IMR-90 (cell line): ENCODE results near the gene SCFD2. TPM values are rescaled to one million over a fixed set of nuclear protein-coding genes. Genes with fewer than 3 reads are reported as not detected.

Experiments used
- ATAC-seq: fragments of 200-7000 bp; cut with Tn5 transposase; 2 replicates; pipeline ENCODE4 v1.9.1; 2020; ENCODE audit warnings: low read depth, mild to moderate bottlenecking, moderate library complexity
- BruUV-seq: library from RNA; stranded (reverse); fragments of 400-500 nt; replicated peaks from 2 replicates; lab custom pipeline; 2021; lab: Mats Ljungman, UMichigan
- CTCF ChIA-PET: fragments of 300-600 bp; formaldehyde crosslinking; extraction: SDS; loops from one replicate; lab custom pipeline; 2021; ENCODE audit warnings: antibody characterized with exemption; lab: Yijun Ruan, JAX
- POLR2A ChIA-PET: fragments of 300-600 bp; sonication (Branson Sonifier 250); formaldehyde crosslinking; loops from one replicate; lab custom pipeline; 2022; ENCODE audit warnings: antibody characterized with exemption; ENCODE audit not compliant: unreplicated experiment; lab: Charles Lee
- DNase-seq: peaks from one replicate; pipeline ENCODE4 v3.0.0; 2013
- H2AFZ ChIP-seq: replicated peaks from 2 replicates; pipeline ENCODE3; 2013; ENCODE audit warnings: low read length, mild to moderate bottlenecking; ENCODE audit not compliant: poor library complexity
- H2AK5ac ChIP-seq: 2 replicates; pipeline ENCODE4 v1.6.1; 2013; ENCODE audit warnings: low read depth, low read length, inconsistent platforms
- H2AK9ac ChIP-seq: replicated peaks from 2 replicates; pipeline ENCODE3; 2013; ENCODE audit warnings: mild to moderate bottlenecking, low read depth, low read length, moderate library complexity; ENCODE audit not compliant: poor library complexity
- H2BK120ac ChIP-seq: 2 replicates; pipeline ENCODE4 v1.6.1; 2013; ENCODE audit warnings: low read depth, low read length, inconsistent platforms
- H2BK15ac ChIP-seq: 3 replicates; pipeline ENCODE4 v1.6.1; 2013; ENCODE audit warnings: low read depth, low read length, inconsistent platforms
- H2BK20ac ChIP-seq: 2 replicates; pipeline ENCODE4 v1.6.1; 2013; ENCODE audit warnings: low read depth, mild to moderate bottlenecking, inconsistent platforms, low read length, moderate library complexity
- H2BK5ac ChIP-seq: 2 replicates; pipeline ENCODE4 v1.6.1; 2013; ENCODE audit warnings: mild to moderate bottlenecking, low read depth, low read length, inconsistent platforms; ENCODE audit not compliant: poor library complexity, severe bottlenecking
- H3K14ac ChIP-seq: replicated peaks from 2 replicates; pipeline ENCODE4 v1.6.1; 2013; ENCODE audit warnings: low read depth, low read length, inconsistent platforms
- H3K18ac ChIP-seq: 2 replicates; pipeline ENCODE4 v1.6.1; 2013; ENCODE audit warnings: low read depth, low read length, control low read depth
- H3K23ac ChIP-seq: 2 replicates; pipeline ENCODE4 v1.6.1; 2013; ENCODE audit warnings: low read depth, low read length, inconsistent platforms
- H3K27ac ChIP-seq: 2 replicates; pipeline ENCODE4 v1.5.1; 2013; ENCODE audit warnings: mild to moderate bottlenecking, control low read depth, low read length; ENCODE audit not compliant: insufficient read depth
- H3K27me3 ChIP-seq: 2 replicates; pipeline ENCODE4 v1.6.1; 2013; ENCODE audit warnings: low read length; ENCODE audit not compliant: control insufficient read depth, insufficient read depth
- H3K36me3 ChIP-seq: 2 replicates; pipeline ENCODE4 v1.6.1; 2013; ENCODE audit warnings: low read length, mixed read lengths; ENCODE audit not compliant: control insufficient read depth, insufficient read depth
- H3K4ac ChIP-seq: 2 replicates; pipeline ENCODE4 v1.6.1; 2013; ENCODE audit warnings: low read depth, low read length, inconsistent platforms
- H3K4me1 ChIP-seq: 2 replicates; pipeline ENCODE4 v1.6.1; 2013; ENCODE audit warnings: low read length, mixed read lengths; ENCODE audit not compliant: control insufficient read depth, insufficient read depth
- H3K4me2 ChIP-seq: 2 replicates; pipeline ENCODE4 v1.6.1; 2013; ENCODE audit warnings: low read depth, mild to moderate bottlenecking, control low read depth, low read length, moderate library complexity
- H3K4me3 ChIP-seq: 2 replicates; pipeline ENCODE4 v1.5.1; 2013; ENCODE audit warnings: low read depth, mild to moderate bottlenecking, control low read depth, low read length, moderate library complexity; ENCODE audit not compliant: insufficient read depth
- H3K56ac ChIP-seq: 2 replicates; pipeline ENCODE4 v1.6.1; 2013; ENCODE audit warnings: low read length, inconsistent platforms; ENCODE audit not compliant: insufficient read depth; ENCODE audit errors: extremely low read depth
- H3K79me1 ChIP-seq, 2 experiments: 2 replicates each; pipeline ENCODE4 v1.6.1; 2013; ENCODE audit warnings: low read length in 2 of 2, inconsistent platforms in 1 of 2, low read depth in 1 of 2
- H3K9ac ChIP-seq: 2 replicates; pipeline ENCODE4 v1.6.1; 2013; ENCODE audit warnings: low read depth, low read length, control low read depth
- H3K9me1 ChIP-seq: 2 replicates; pipeline ENCODE4 v1.6.1; 2013; ENCODE audit warnings: low read length, inconsistent platforms; ENCODE audit not compliant: insufficient read depth
- H3K9me3 ChIP-seq: 2 replicates; pipeline ENCODE4 v1.6.1; 2013; ENCODE audit warnings: low read length; ENCODE audit not compliant: control insufficient read depth, insufficient read depth
- H4K20me1 ChIP-seq: 2 replicates; pipeline ENCODE4 v1.6.1; 2013; ENCODE audit warnings: low read length, inconsistent platforms; ENCODE audit not compliant: insufficient read depth
- H4K5ac ChIP-seq: 2 replicates; pipeline ENCODE4 v1.6.1; 2013; ENCODE audit warnings: mild to moderate bottlenecking, low read depth, low read length, control low read depth
- H4K8ac ChIP-seq, 2 experiments: 2 replicates each; pipeline ENCODE4 v1.6.1; 2013; ENCODE audit warnings: low read depth in 2 of 2, low read length in 2 of 2, control low read depth in 1 of 2, inconsistent platforms in 1 of 2
- H4K91ac ChIP-seq: 2 replicates; pipeline ENCODE4 v1.6.1; 2013; ENCODE audit warnings: low read depth, low read length, inconsistent platforms; ENCODE audit not compliant: insufficient read depth
- BHLHE40 ChIP-seq: fragments of 150-350 bp; IDR thresholded peaks from 2 replicates; pipeline ENCODE4 v1.6.1; 2016; ENCODE audit warnings: mild to moderate bottlenecking, low read depth, low read length
- CEBPB ChIP-seq: IDR thresholded peaks from 2 replicates; pipeline ENCODE4 v1.6.1; 2012; ENCODE audit warnings: low read depth, low read length, improper control_type of control experiment
- CHD1 ChIP-seq: IDR thresholded peaks from 2 replicates; pipeline ENCODE4 v1.6.1; 2012; ENCODE audit warnings: low read depth, low read length, improper control_type of control experiment
- FOS ChIP-seq: fragments of 150-350 bp; IDR thresholded peaks from 2 replicates; pipeline ENCODE4 v1.6.1; 2016; ENCODE audit warnings: low read depth, low read length
- MAZ ChIP-seq: IDR thresholded peaks from 2 replicates; pipeline ENCODE4 v1.6.1; 2012; ENCODE audit warnings: low read depth, mild to moderate bottlenecking, low read length, improper control_type of control experiment, moderate library complexity, borderline replicate concordance
- MXI1 ChIP-seq: IDR thresholded peaks from 2 replicates; pipeline ENCODE4 v1.6.1; 2012; ENCODE audit warnings: low read depth, mild to moderate bottlenecking, low read length, moderate library complexity, borderline replicate concordance
- POLR2A ChIP-seq: IDR thresholded peaks from 2 replicates; pipeline ENCODE4 v1.6.1; 2012; ENCODE audit warnings: mild to moderate bottlenecking, low read depth, low read length
- RAD21 ChIP-seq: IDR thresholded peaks from 2 replicates; pipeline ENCODE4 v1.6.1; 2012; ENCODE audit warnings: low read length, improper control_type of control experiment
- RCOR1 ChIP-seq: IDR thresholded peaks from 2 replicates; pipeline ENCODE4 v1.6.1; 2012; ENCODE audit warnings: mild to moderate bottlenecking, low read length, improper control_type of control experiment; ENCODE audit not compliant: insufficient replicate concordance
- WGBS, 2 experiments: methylation state at CpG; one replicate each; pipeline versions ENCODE4 v1.1.5 to v1.1.7; 2013; ENCODE audit warnings: missing lambda C conversion rate in 2 of 2; ENCODE audit not compliant: insufficient read length in 1 of 2; ENCODE audit errors: extremely low coverage in 2 of 2; 5-methylcytosine and 5-hydroxymethylcytosine counted together
- dilution Hi-C: fragments of 300-500 bp; cut with HindIII; formaldehyde crosslinking; loops from one replicate; pipeline ENCODE4 v1.14.3; 2018; ENCODE audit warnings: low sequenced_read_pairs; ENCODE audit not compliant: unreplicated experiment
- in situ Hi-C: fragments of 300-500 bp; cut with MboI; formaldehyde crosslinking; loops from 3 replicates; pipeline ENCODE4 v1.14.3; 2019; ENCODE audit warnings: low sequenced_read_pairs, inconsistent platforms, mixed read lengths
- intact Hi-C: fragments of 100-400 bp; cut with micrococcal nuclease; formaldehyde crosslinking; loops from 2 replicates; pipeline ENCODE4 v1.10.0; 2022
- polyA plus RNA-seq, 3 experiments: library from polyadenylated mRNA; depleted of rRNA; stranded (reverse); fragments of >200 nt; gene quantifications; 2 replicates each; pipeline ENCODE4 v1.2.3, GENCODE V29; 2012; ENCODE audit warnings: low replicate concordance in 1 of 3
- total RNA-seq: library from RNA; depleted of rRNA; stranded (reverse); fragments of >200 nt; gene quantifications from 2 replicates; pipeline ENCODE4 v1.2.3, GENCODE V29; 2012

Gene SCFD2
- total and polyA plus RNA-seq, 2 of the 4 experiments (the other 2 are of a cell fraction), result 18.9 to 62.4 TPM

- Histone ChIP-seq H3K14ac (peak overlapping the region; percentile 83; the same call in 1 of the 2 replicates), H3K56ac (no peak overlapping the region), H3K18ac (peak overlapping the region; percentile 88), H2BK5ac (peak overlapping the region; percentile 59), H3K9me1 (peaks cover 18% of the 10 kb centered on the region), H3K9ac (peak overlapping the region; percentile 42), H3K4me1 (peaks cover 21% of the 10 kb centered on the region), H2BK20ac (peak overlapping the region; percentile 91), H3K27ac (peak overlapping the region; percentile 92), H3K4ac (peak overlapping the region; percentile 95), H3K27me3 (no peaks in the 10 kb centered on the region), H3K4me2 (peak overlapping the region; percentile 59), H3K9me3 (no peaks in the 10 kb centered on the region), H3K36me3 (no peaks in the 10 kb centered on the region), H4K5ac (peak overlapping the region; percentile 88), H2BK120ac (peak overlapping the region; percentile 93), H3K4me3 (no peak overlapping the region), H2AK9ac (no peak overlapping the region), H2AFZ (no peak overlapping the region), H4K8ac (peak overlapping the region in 1 of 2 experiments; percentile 44; a peak in 1 of 4 replicates), H4K20me1 (peaks cover 5% of the 10 kb centered on the region; the same call in 1 of the 2 replicates), H2BK15ac (no peak overlapping the region), H2AK5ac (peak overlapping the region; percentile 96), H4K91ac (peak overlapping the region; percentile 89), H3K23ac (no peak overlapping the region), H3K79me1 (0 out of 4 replicates have a peak, but pooled peaks cover 0 to 3% of the 10 kb centered on the region in 2 experiments)
- dilution Hi-C loops (no loop called here), intact Hi-C loops (loop anchor here (2.0 to 5.0 kb wide), 2 partner anchors 64 to 70 kb away; no protein-coding TSS in a partner anchor), in situ Hi-C loops (no loop called here)
- ATAC-seq, result peak; percentile 88
- TF ChIP-seq MXI1 (no peak), POLR2A (no peak), MAZ (no peak), BHLHE40 (peak; percentile 84), FOS (peak; percentile 78), RAD21 (no peak), CEBPB (peak; percentile 86), CHD1 (no peak), RCOR1 (no peak)
- ChIA-PET CTCF (no interaction called here), POLR2A (no interaction called here)
- 0% methylated on average over 2 of the region's 3 CpGs; no CpG with 5 or more reads in 1 of the 2 experiments for WGBS, 2 experiments
- no TSS peak for BruUV-seq
- DNase-seq, result peak; percentile 82
Observed at GRCh38 chr4:52892880-52893279, 473.0 kb downstream of the SCFD2 start.
